Thyroid gland (tissue), 4 donors: ENCODE results near the gene PPDPF. TPM values are rescaled to one million over a fixed set of nuclear protein-coding genes. Genes with fewer than 3 reads are reported as not detected.
A peak's percentile ranks its signal among the peaks of the same experiment; 100 is the strongest.

Experiments
- DNase-seq, 2 donors: peaks; one replicate each; pipeline ENCODE4 v3.0.0-alpha.2; 2019
- H3K27ac ChIP-seq, 3 donors: fragments of 200-600 bp; sonication (generic); 1 replicate in 2 of 3; 2 replicates in 1 of 3; pipeline ENCODE4 v1.5.1; 2016 to 2019; ENCODE audit warnings: mild to moderate bottlenecking in 1 of 3, moderate library complexity in 1 of 3
- H3K27me3 ChIP-seq: fragments of 200-600 bp; sonication (generic); one replicate; pipeline ENCODE4 v1.5.1; 2019
- H3K36me3 ChIP-seq, 2 donors: fragments of 200-600 bp; sonication (generic); one replicate each; pipeline ENCODE4 v1.5.1; 2016 to 2019
- H3K4me1 ChIP-seq, 2 donors: fragments of 200-600 bp; sonication (generic); one replicate each; pipeline ENCODE4 v1.5.1; 2017 to 2019
- H3K4me3 ChIP-seq, 3 donors: fragments of 200-600 bp; sonication (generic); replicated peaks in 1 of 3; 1 replicate in 2 of 3; 2 replicates in 1 of 3; pipeline ENCODE4 v1.5.1; 2016; ENCODE audit warnings: mild to moderate bottlenecking in 1 of 3
- H3K9me3 ChIP-seq: fragments of 200-600 bp; sonication (generic); one replicate; pipeline ENCODE4 v1.5.1; 2017
- POLR2A ChIP-seq, 2 donors: fragments of 450-650 bp; IDR thresholded peaks; one replicate each; pipeline ENCODE4 v1.6.1; 2017; ENCODE audit warnings: antibody characterized with exemption in 2 of 2, mild to moderate bottlenecking in 2 of 2, moderate library complexity in 1 of 2
- WGBS, 2 donors: methylation state at CpG; one replicate each; pipeline ENCODE4 v1.1.5; 2017; 5-methylcytosine and 5-hydroxymethylcytosine counted together
- intact Hi-C: fragments of 100-400 bp; cut with DNase I; formaldehyde crosslinking; loops from one replicate; pipeline ENCODE4 v1.15.1; 2023
- total RNA-seq, 4 donors: library from RNA; depleted of rRNA; stranded (reverse); fragments of >200 nt; gene quantifications; one replicate each; pipeline ENCODE4 v1.2.3, GENCODE V29; 2016
- TF ChIP-seq, protein P1 (sequence below), 6 experiments: fragments of 200-600 bp in 3 of 6; fragments of 450-650 bp in 3 of 6; sonication (generic) in 3 of 6; IDR thresholded peaks; one replicate each; pipeline ENCODE4 v1.5.1; 2016 to 2019; ENCODE audit warnings: antibody characterized with exemption in 6 of 6, mild to moderate bottlenecking in 2 of 6, inconsistent platforms in 1 of 6, moderate library complexity in 1 of 6

Gene PPDPF
- total RNA-seq, 4 donors from 2014 or later: 82.0 to 226 (median 146) TPM

DNA sequence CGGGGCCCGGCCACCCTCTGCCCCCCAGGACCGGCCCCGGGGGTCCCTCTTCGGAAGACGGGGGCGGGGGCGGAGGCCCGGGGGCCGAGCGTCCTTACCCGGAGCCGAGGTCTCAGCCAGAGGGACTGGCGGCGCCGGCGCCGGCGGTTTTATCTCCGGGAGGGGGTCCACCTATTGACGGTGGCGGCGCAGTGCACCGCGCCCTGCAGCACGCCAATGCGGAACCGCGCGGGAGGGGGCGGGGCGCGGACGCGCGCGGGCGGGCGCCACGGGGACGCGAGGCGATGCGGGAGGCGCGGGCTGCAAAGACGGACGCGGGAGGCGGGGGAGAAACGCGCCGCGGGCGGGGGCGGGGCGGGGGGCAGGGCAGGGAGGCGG is 21.6 kb upstream of the PPDPF start, which contains the start of gene EEF1A2:
EEF1A2 (minus strand) TSS at position 124 of the 378 bp plus-strand sequence. CDS start 1,320 bp downstream, outside the sequence.
- no CpG with 5 or more reads among the region's 58 CpGs for WGBS, 2 donors
- no peak for DNase-seq
- Histone ChIP-seq H3K27me3 (peaks cover 12% of the 10 kb centered on the region), H3K36me3 (no peaks in the 10 kb centered on the region), H3K4me3 (peak within 1 kb of the TSS in 1 of 3 donors; percentile 17), H3K27ac (no peak within 1 kb of the TSS), H3K4me1 (peaks cover 0 to 16% of the 10 kb centered on the region in 2 donors), H3K9me3 (no peaks in the 10 kb centered on the region)
- intact Hi-C loops: loop anchor here (5.0 kb wide), 1 partner anchor 473 kb away; no protein-coding TSS in a partner anchor
- TF ChIP-seq POLR2A (IDR thresholded peaks at IDR 0.05): no peak
- TF ChIP-seq, protein P1, sequence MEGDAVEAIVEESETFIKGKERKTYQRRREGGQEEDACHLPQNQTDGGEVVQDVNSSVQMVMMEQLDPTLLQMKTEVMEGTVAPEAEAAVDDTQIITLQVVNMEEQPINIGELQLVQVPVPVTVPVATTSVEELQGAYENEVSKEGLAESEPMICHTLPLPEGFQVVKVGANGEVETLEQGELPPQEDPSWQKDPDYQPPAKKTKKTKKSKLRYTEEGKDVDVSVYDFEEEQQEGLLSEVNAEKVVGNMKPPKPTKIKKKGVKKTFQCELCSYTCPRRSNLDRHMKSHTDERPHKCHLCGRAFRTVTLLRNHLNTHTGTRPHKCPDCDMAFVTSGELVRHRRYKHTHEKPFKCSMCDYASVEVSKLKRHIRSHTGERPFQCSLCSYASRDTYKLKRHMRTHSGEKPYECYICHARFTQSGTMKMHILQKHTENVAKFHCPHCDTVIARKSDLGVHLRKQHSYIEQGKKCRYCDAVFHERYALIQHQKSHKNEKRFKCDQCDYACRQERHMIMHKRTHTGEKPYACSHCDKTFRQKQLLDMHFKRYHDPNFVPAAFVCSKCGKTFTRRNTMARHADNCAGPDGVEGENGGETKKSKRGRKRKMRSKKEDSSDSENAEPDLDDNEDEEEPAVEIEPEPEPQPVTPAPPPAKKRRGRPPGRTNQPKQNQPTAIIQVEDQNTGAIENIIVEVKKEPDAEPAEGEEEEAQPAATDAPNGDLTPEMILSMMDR (IDR thresholded peaks at IDR 0.05): no peak

DNA sequence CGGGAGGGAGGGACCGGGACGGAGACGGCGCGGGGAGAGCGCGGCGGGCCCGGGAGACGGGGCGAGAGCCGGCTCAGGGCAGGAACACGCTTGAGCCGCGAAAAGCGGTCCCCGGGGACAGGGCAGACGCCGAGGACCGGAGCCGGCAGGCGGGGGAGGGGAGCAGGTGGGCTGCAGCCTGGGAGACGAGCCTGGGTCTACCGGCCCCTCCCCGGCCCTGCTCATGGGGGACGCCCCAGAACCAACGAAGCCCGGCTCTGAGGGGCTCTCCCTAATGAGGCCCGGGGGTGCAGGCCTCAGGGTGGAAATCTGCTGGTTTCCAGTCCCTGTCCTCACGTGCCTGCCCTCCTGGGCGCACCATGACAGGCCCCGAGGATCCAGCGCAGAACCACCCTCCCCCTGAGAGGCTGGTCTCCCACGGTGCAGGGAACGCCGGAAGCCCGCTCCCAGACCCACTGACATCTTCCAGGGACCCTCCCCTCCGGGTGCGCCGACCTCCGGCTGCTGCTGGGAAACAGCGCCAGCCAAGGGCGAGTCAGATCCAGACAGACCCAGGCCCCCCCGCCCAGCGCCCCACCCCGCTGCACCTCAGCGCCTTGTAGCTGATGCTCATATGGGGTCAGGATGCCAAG is 21.1 kb upstream of the PPDPF start:
- Histone ChIP-seq H3K4me1 (peaks cover 0 to 16% of the 10 kb centered on the region in 2 donors), H3K9me3 (no peaks in the 10 kb centered on the region), H3K4me3 (peak overlapping the region in 1 of 3 donors; percentile 17), H3K36me3 (no peaks in the 10 kb centered on the region), H3K27me3 (peaks cover 12% of the 10 kb centered on the region), H3K27ac (no peak overlapping the region)
- DNase-seq: no peak
- 11 to 23% methylated on average over 5 to 13 of the region's 48 CpGs for WGBS, 2 donors
- TF ChIP-seq, protein P1 (IDR thresholded peaks at IDR 0.05): no peak
- TF ChIP-seq POLR2A (IDR thresholded peaks at IDR 0.05): no peak
- intact Hi-C loops: loop anchor here (5.0 kb wide), 1 partner anchor 473 kb away; no protein-coding TSS in a partner anchor

- TF ChIP-seq POLR2A (IDR thresholded peaks at IDR 0.05): no peak
- TF ChIP-seq, protein P1 (IDR thresholded peaks at IDR 0.05): no peak
- intact Hi-C loops: no loop called here
- no peaks in the 10 kb centered on the region for H3K36me3 ChIP-seq
- no peak overlapping the region for H3K27ac ChIP-seq
- WGBS, 2 donors: 65 to 78% methylated on average over 4 to 20 of the region's 24 CpGs
- no peak for DNase-seq
- H3K4me1 ChIP-seq: peaks cover 0 to 16% of the 10 kb centered on the region in 2 donors
- H3K9me3 ChIP-seq: no peaks in the 10 kb centered on the region
- H3K4me3 ChIP-seq: no peak overlapping the region
- peaks cover 12% of the 10 kb centered on the region for H3K27me3 ChIP-seq
These were observed 20.2 kb upstream of the PPDPF start for GRCh38 chr20:63500151-63500901.

- TF ChIP-seq, protein P1 (IDR thresholded peaks at IDR 0.05): no peak
- no peak for TF ChIP-seq POLR2A (IDR thresholded peaks at IDR 0.05)
- Histone ChIP-seq H3K27ac (no peak overlapping the region), H3K4me1 (peaks cover 0 to 16% of the 10 kb centered on the region in 2 donors), H3K36me3 (no peaks in the 10 kb centered on the region), H3K27me3 (peaks cover 12% of the 10 kb centered on the region), H3K9me3 (no peaks in the 10 kb centered on the region), H3K4me3 (no peak overlapping the region)
- DNase-seq: no peak
- intact Hi-C loops: no loop called here
- WGBS, 2 donors: 79 to 81% methylated on average over 17 to 25 of the region's 27 CpGs
These were observed 19.4 kb upstream of the PPDPF start for GRCh38 chr20:63500902-63501817.
